Mucosa of stomach (tissue), 1 donor: ENCODE data around the gene NDE1.
A peak's percentile ranks its signal among the peaks of the same experiment; 100 is the strongest.
"Not testable (repeated sequence)": the region's sequence is repeated elsewhere in the genome, so short reads cannot be mapped to it uniquely, and the experiment has no call there.

ENCODE experiments used
- H3K27me3 ChIP-seq: one replicate; pipeline ENCODE4 v1.7.0; 2013; ENCODE audit warnings: mild to moderate bottlenecking, low read length; ENCODE audit not compliant: control insufficient read depth, insufficient read depth
- H3K36me3 ChIP-seq: one replicate; pipeline ENCODE4 v1.7.0; 2013; ENCODE audit warnings: low read length; ENCODE audit not compliant: control insufficient read depth, insufficient read depth
- H3K4me1 ChIP-seq: one replicate; pipeline ENCODE4 v1.7.0; 2013; ENCODE audit warnings: mild to moderate bottlenecking, low read length; ENCODE audit not compliant: control insufficient read depth, insufficient read depth
- H3K4me3 ChIP-seq: one replicate; pipeline ENCODE4 v1.7.0; 2013; ENCODE audit warnings: low read length
- H3K9ac ChIP-seq: one replicate; pipeline ENCODE4 v1.7.0; 2013; ENCODE audit warnings: mild to moderate bottlenecking, low read length, moderate library complexity
- H3K9me3 ChIP-seq: one replicate; pipeline ENCODE4 v1.7.0; 2013; ENCODE audit warnings: mild to moderate bottlenecking, low read length, moderate library complexity; ENCODE audit not compliant: control insufficient read depth
- donor health status: Pancreatic carcinoma.

Gene NDE1

GRCh38 chr16:15650019-15650697 lies at the start of gene NDE1:
Gene NDE1, plus strand, starts transcription at chr16:15650245. Its CDS starts 14,534 bp downstream, at chr16:15664779.
- H3K9ac ChIP-seq: peak within 1 kb of the TSS; percentile 92
- no peaks in the 10 kb centered on the region for H3K36me3 ChIP-seq
- H3K4me3 ChIP-seq: peak within 1 kb of the TSS; percentile 94
- peaks cover 8% of the 10 kb centered on the region for H3K4me1 ChIP-seq
- H3K27me3 ChIP-seq: no peaks in the 10 kb centered on the region
- no peaks in the 10 kb centered on the region for H3K9me3 ChIP-seq

GRCh38 chr16:15601212-15601879 lies 48.7 kb upstream of the NDE1 start:
- no peak overlapping the region for H3K9ac ChIP-seq

GRCh38 chr16:15602285-15603044 lies 47.6 kb upstream of the NDE1 start:
- no peaks in the 10 kb centered on the region for H3K9me3 ChIP-seq
- H3K4me1 ChIP-seq: peaks cover 7% of the 10 kb centered on the region
- H3K36me3 ChIP-seq: peaks cover 30% of the 10 kb centered on the region
- H3K4me3 ChIP-seq: no peak overlapping the region
- no peaks in the 10 kb centered on the region for H3K27me3 ChIP-seq
- H3K9ac ChIP-seq: no peak overlapping the region

More at GRCh38 chr16:15601212-15601879, 48.7 kb upstream of the NDE1 start:
- Histone ChIP-seq H3K9me3 (no peaks in the 10 kb centered on the region), H3K4me3 (no peak overlapping the region), H3K36me3 (peaks cover 26% of the 10 kb centered on the region), H3K27me3 (no peaks in the 10 kb centered on the region), H3K4me1 (peaks cover 7% of the 10 kb centered on the region)

- Histone ChIP-seq H3K9ac (no peak overlapping the region), H3K4me3 (no peak overlapping the region), H3K9me3 (no peaks in the 10 kb centered on the region), H3K36me3 (peaks cover 31% of the 10 kb centered on the region), H3K4me1 (peaks cover 7% of the 10 kb centered on the region), H3K27me3 (no peaks in the 10 kb centered on the region)
Observed at GRCh38 chr16:15604460-15605440, 45.3 kb upstream of the NDE1 start.

GRCh38 chr16:15605839-15606517 lies 44.1 kb upstream of the NDE1 start:
- H3K36me3 ChIP-seq: peaks cover 23% of the 10 kb centered on the region
- no peak overlapping the region for H3K4me3 ChIP-seq
- H3K27me3 ChIP-seq: no peaks in the 10 kb centered on the region
- no peak overlapping the region for H3K9ac ChIP-seq
- no peaks in the 10 kb centered on the region for H3K9me3 ChIP-seq
- H3K4me1 ChIP-seq: peaks cover 7% of the 10 kb centered on the region

- Histone ChIP-seq H3K4me3 (no peak overlapping the region), H3K4me1 (peaks cover 7% of the 10 kb centered on the region), H3K36me3 (peaks cover 21% of the 10 kb centered on the region), H3K27me3 (no peaks in the 10 kb centered on the region), H3K9me3 (no peaks in the 10 kb centered on the region), H3K9ac (no peak overlapping the region)
Observed at GRCh38 chr16:15606518-15607220, 43.4 kb upstream of the NDE1 start.

GRCh38 chr16:15607221-15607699 lies 42.8 kb upstream of the NDE1 start:
- H3K36me3 ChIP-seq: peaks cover 19% of the 10 kb centered on the region
- H3K27me3 ChIP-seq, H3K9ac ChIP-seq, H3K9me3 ChIP-seq, H3K4me1 ChIP-seq, H3K4me3 ChIP-seq: not testable (repeated sequence)

GRCh38 chr16:15607700-15608396 lies 42.2 kb upstream of the NDE1 start:
- H3K4me3 ChIP-seq: no peak overlapping the region
- peaks cover 20% of the 10 kb centered on the region for H3K36me3 ChIP-seq
- H3K27me3 ChIP-seq: no peaks in the 10 kb centered on the region
- H3K4me1 ChIP-seq: peaks cover 7% of the 10 kb centered on the region
- H3K9me3 ChIP-seq: no peaks in the 10 kb centered on the region
- H3K9ac ChIP-seq: no peak overlapping the region

- Histone ChIP-seq H3K9ac (no peak overlapping the region), H3K4me3 (no peak overlapping the region), H3K9me3 (no peaks in the 10 kb centered on the region), H3K36me3 (peaks cover 20% of the 10 kb centered on the region), H3K4me1 (peaks cover 7% of the 10 kb centered on the region), H3K27me3 (no peaks in the 10 kb centered on the region)
Observed at GRCh38 chr16:15608398-15609285, 41.4 kb upstream of the NDE1 start.
